Hippocampal formation (tissue), 2 donors: Measurements from ENCODE around the gene CUL4A.
"Not testable (repeated sequence)": the region's sequence is repeated elsewhere in the genome, so short reads cannot be mapped to it uniquely, and the experiment has no call there.

Experiments
- DNase-seq, 2 donors: peaks; one replicate each; lab custom pipeline; 2025; lab: John Stamatoyannopoulos, UW

Gene CUL4A

GRCh38 chr13:113291129-113291528 is 81.7 kb downstream of the CUL4A start:
- no peak for DNase-seq

- no peak for DNase-seq
These were observed 82.8 kb downstream of the CUL4A start for GRCh38 chr13:113292021-113292862.

GRCh38 chr13:113293686-113294085 is 84.3 kb downstream of the CUL4A start:
- DNase-seq: no peak

DNA sequence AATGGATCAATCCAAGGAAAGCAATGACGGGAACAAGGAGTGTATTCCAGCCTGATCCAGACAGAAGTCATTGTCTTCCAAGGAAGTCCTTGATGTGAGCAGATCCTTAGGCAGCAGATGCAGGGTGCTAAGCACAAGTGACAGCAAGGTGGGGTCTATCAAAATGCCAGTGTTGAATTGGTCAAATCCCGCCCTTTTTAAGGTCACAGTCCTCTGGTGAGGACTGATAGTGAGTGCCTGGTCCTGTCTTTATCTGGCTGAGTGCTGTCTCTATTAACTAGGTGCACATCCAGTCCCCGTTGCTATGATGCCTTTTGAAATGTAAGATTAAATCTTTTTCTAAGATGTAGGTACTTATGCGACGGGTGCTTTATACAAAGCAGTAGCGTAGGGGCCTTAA is 86.4 kb downstream of the CUL4A start:
- DNase-seq: no peak

- peak; percentile 87 to 96 for DNase-seq
These were observed 87.5 kb downstream of the CUL4A start, which contains the start of gene LAMP1 for GRCh38 chr13:113296823-113297369. Gene LAMP1 (plus strand): TSS chr13:113297239. CDS start chr13:113297435, 196 bp downstream.

- DNase-seq: no peak
These were observed 88.1 kb downstream of the CUL4A start for GRCh38 chr13:113297370-113298042.

DNA sequence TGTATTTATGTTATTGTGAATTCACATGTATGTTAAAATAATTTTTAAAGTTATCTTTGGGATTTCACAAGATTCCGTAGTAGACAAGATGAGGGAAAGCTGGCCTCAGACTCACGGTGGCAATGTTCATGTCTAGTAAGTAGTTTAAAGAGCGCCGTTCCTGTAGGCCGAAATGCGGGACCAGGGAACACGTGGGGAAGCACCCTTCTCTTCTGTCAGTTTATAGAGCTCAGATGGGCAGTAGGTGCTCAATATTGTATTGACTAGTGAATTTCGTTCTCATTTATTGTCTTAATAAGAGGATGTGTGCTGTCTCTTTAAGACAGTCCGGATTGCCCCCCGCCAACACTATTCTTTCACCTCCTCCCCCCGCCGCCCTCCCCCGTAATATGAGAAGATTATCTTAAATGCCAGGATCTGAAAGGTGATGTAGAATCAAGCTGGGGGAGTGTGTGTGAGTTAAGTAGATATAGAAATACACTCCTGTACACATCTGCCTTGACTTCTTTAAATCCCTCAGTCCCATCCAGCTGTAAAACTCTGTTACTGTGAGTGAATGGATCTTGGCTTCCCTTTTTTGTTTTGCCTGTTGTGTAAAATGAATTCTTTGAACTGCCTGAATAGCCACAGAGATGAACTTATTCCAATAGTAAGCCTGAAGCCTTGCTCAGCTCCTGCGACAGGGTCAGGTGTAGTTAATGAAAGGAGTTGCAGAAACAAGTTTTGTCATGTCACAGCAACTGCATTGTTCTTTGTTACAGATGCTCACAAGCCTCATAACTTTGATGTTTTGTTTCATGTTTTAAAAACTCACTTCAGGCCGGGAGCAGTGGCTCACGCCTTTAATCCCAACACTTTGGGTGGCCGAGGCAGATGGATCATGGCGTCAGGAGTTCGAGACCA is 88.9 kb downstream of the CUL4A start:
- DNase-seq: no peak

- DNase-seq: no peak
These were observed 90.5 kb downstream of the CUL4A start for GRCh38 chr13:113299951-113300350.

- no peak for DNase-seq
These were observed 93.6 kb downstream of the CUL4A start for GRCh38 chr13:113302986-113303385.

DNA sequence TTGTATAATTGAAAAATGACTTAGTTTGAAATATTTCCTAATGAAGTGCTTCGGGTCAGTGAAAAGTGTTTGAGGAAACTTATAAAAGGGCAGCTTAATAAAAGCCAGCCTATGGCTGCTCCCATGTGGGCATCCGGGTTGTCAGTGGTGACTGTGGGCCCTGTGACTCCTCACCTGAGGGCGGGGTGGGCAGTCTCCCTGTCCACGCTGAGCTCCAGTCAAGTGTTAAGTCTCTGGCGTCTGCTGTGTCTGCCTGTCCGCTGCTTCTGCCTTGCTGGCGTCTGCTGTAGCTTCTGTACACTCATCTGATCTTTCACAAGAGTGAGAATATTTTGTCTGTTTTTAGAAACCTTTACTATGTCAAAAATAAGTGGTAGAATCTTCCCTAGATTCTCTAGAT is 94.7 kb downstream of the CUL4A start:
- no peak for DNase-seq

DNA sequence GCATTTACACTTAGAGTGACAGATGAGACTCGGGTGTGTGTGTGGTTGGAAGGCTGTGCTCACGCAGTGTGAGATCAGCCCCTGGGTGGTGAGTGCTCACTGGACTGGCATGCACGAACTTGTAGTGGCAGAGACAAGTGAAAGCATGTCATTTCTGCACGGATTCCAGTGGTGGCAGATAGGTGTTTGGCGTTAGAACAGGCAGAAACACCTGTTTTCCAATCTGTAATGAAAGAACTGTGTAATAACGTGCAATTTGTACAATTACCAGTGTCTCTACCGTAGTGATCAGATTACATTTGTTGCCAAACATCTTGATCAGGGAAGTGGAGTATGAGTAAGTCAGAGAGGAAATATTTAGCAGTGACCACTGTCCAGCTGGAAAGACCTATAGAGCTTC is 95.8 kb downstream of the CUL4A start:
- DNase-seq: no peak

- no peak for DNase-seq
These were observed 98.1 kb downstream of the CUL4A start for GRCh38 chr13:113307491-113307890.

- DNase-seq: no peak
These were observed 100.1 kb downstream of the CUL4A start for GRCh38 chr13:113309473-113309872.

DNA sequence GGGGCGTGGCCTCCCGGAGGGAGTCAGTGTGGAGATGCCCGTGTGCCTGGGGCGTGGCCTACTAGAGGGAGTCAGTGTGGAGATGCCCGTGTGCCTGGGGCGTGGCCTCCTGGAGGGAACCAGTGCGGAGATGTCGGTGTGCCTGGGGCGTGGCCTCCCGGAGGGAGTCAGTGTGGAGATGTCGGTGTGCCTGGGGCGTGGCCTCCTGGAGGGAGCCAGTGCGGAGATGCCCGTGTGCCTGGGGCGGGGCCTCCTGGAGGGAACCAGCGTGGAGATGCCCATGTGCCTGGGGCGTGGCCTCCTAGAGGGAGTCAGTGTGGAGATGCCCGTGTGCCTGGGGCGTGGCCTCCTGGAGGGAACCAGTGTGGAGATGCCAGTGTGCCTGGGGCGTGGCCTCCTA is 104.7 kb downstream of the CUL4A start:
- not testable (repeated sequence) for DNase-seq

GRCh38 chr13:113314895-113315470 is 105.6 kb downstream of the CUL4A start:
- DNase-seq: not testable (repeated sequence)

DNA sequence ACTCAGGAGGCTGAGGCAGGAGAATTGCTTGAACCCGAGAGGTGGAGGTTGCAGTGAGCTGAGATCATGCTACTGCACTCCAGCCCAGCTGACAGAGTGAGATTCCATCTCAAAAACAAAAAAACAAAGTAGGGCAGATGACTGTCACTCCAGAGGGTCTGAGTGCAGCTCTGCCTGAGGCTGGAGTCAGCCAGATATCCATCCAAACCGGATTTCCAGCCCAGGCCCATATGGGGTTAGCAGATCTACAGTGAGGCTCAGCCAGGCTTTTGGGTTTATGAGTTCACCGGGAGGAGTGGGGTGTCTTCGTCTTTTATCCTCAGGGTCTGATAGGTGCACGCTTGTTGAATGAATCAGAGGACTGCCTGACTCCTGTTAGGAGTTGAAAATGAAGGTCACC is 106.6 kb downstream of the CUL4A start:
- DNase-seq: no peak
